K562 (cell line): ENCODE measurements around the gene PTPRG. TPM values are rescaled to one million over a fixed set of nuclear protein-coding genes. Genes with fewer than 3 reads are reported as not detected.

Experiments used
- ATAC-seq: fragments of 200-7000 bp; cut with Tn5 transposase; 3 replicates; pipeline ENCODE4 v1.9.1; 2020; ENCODE audit warnings: moderate library complexity
- BruUV-seq: library from RNA; stranded (reverse); fragments of 400-500 nt; replicated peaks from 2 replicates; lab custom pipeline; 2021; lab: Mats Ljungman, UMichigan
- CTCF ChIA-PET: fragments of 300-600 bp; formaldehyde crosslinking; extraction: SDS; loops from one replicate; lab custom pipeline; 2021; ENCODE audit warnings: low intra/inter-chr PET ratio; lab: Yijun Ruan, JAX
- POLR2A ChIA-PET: fragments of 300-600, 350-650 bp; sonication (Branson Sonifier 250); formaldehyde crosslinking; extraction: SDS; loops from one replicate; lab custom pipeline; 2021; ENCODE audit warnings: antibody characterized with exemption, inconsistent platforms; lab: Yijun Ruan, JAX
- DNase-seq, 4 experiments: peaks; one replicate each; pipeline versions ENCODE4 v3.0.0 to v3.0.0-alpha.2; 2011 to 2018; ENCODE audit warnings: low spot score in 3 of 4, mixed read lengths in 3 of 4; ENCODE audit errors: extremely low read depth in 1 of 4
- FAIRE-seq: peaks from 2 replicates; lab custom pipeline; 2011; peaks lifted over from hg19 to GRCh38; lab: Jason Lieb, UNC
- H2AFZ ChIP-seq: 2 replicates; pipeline ENCODE4 v1.6.0; 2011; ENCODE audit warnings: low read depth, low read length, control low read depth, inconsistent platforms
- H3K27ac ChIP-seq: fragments of 200-600 bp; 3 replicates; pipeline ENCODE4 v1.8.0; 2011; ENCODE audit warnings: low read depth, mild to moderate bottlenecking, control low read depth, inconsistent platforms, low read length, moderate library complexity, mixed read lengths; ENCODE audit errors: extremely low read depth
- H3K27me3 ChIP-seq, 2 experiments: fragments of 300-600 bp in 1 of 2; 2 replicates in 1 of 2; 3 replicates in 1 of 2; pipeline versions ENCODE4 v1.6.0 to v1.8.0; 2011; ENCODE audit warnings: inconsistent platforms in 2 of 2, low read length in 2 of 2, mild to moderate bottlenecking in 1 of 2, mixed read lengths in 1 of 2, moderate library complexity in 1 of 2; ENCODE audit not compliant: control insufficient read depth in 2 of 2, insufficient read depth in 2 of 2
- H3K36me3 ChIP-seq: fragments of 300-600 bp; 3 replicates; pipeline ENCODE4 v1.8.0; 2011; ENCODE audit warnings: mild to moderate bottlenecking, low read length, inconsistent platforms; ENCODE audit not compliant: control insufficient read depth, insufficient read depth
- H3K4me1 ChIP-seq, 2 experiments: fragments of 200-600 bp in 1 of 2; replicated peaks in 1 of 2; 2 replicates in 1 of 2; 3 replicates in 1 of 2; pipeline versions ENCODE4 v1.5.1 to v1.8.0; 2011; ENCODE audit warnings: inconsistent platforms in 2 of 2, low read length in 2 of 2, mild to moderate bottlenecking in 1 of 2, mixed read lengths in 1 of 2, moderate library complexity in 1 of 2; ENCODE audit not compliant: control insufficient read depth in 2 of 2, insufficient read depth in 2 of 2
- H3K4me2 ChIP-seq: 2 replicates; pipeline ENCODE4 v1.6.1; 2011; ENCODE audit warnings: low read length, control low read depth, inconsistent platforms, mixed read lengths; ENCODE audit not compliant: insufficient read depth
- H3K4me3 ChIP-seq: fragments of 200-600 bp; sonication (generic), shearing (Covaris generic); 2 replicates; pipeline ENCODE4 v1.5.1; 2016; ENCODE audit warnings: control low read depth, inconsistent platforms
- H3K79me2 ChIP-seq: fragments of 200-600 bp; 3 replicates; pipeline ENCODE4 v1.8.0; 2011; ENCODE audit warnings: low read length, inconsistent platforms; ENCODE audit not compliant: control insufficient read depth, insufficient read depth
- H3K9ac ChIP-seq, 2 experiments: 2 replicates each; pipeline versions ENCODE4 v1.6.0 to v1.6.1; 2011; ENCODE audit warnings: low read depth in 2 of 2, low read length in 2 of 2, control low read depth in 1 of 2, inconsistent platforms in 1 of 2, mild to moderate bottlenecking in 1 of 2, mixed read lengths in 1 of 2; ENCODE audit not compliant: insufficient read depth in 1 of 2
- H3K9me1 ChIP-seq: one replicate; pipeline ENCODE4 v1.6.0; 2011; ENCODE audit warnings: inconsistent platforms, mild to moderate bottlenecking, low read length, moderate library complexity; ENCODE audit not compliant: control insufficient read depth, insufficient read depth
- H3K9me3 ChIP-seq: replicated peaks from 2 replicates; pipeline ENCODE4 v1.5.1; 2011; ENCODE audit warnings: low read depth, low read length, inconsistent platforms; ENCODE audit not compliant: control insufficient read depth, insufficient read depth
- H4K20me1 ChIP-seq: replicated peaks from 2 replicates; pipeline ENCODE4 v1.6.1; 2011; ENCODE audit warnings: low read length, inconsistent platforms, mixed read lengths; ENCODE audit not compliant: control insufficient read depth, insufficient read depth
- HCFC1 ChIP-seq: IDR thresholded peaks from 2 replicates; pipeline ENCODE4 v1.6.1; 2012; ENCODE audit warnings: low read depth, low read length, improper control_type of control experiment
- RBM15 ChIP-seq: fragments of 200-400 bp; formaldehyde crosslinking; IDR thresholded peaks from 2 replicates; pipeline ENCODE4 v1.6.1; 2018; ENCODE audit warnings: mild to moderate bottlenecking, low read length, moderate library complexity; ENCODE audit not compliant: insufficient read depth
- SRSF1 ChIP-seq: fragments of 200-400 bp; formaldehyde crosslinking; IDR thresholded peaks from 2 replicates; pipeline ENCODE4 v1.6.1; 2017; ENCODE audit warnings: mild to moderate bottlenecking, low read depth, low read length, moderate library complexity
- TBP ChIP-seq: optimal IDR thresholded peaks from 2 replicates; pipeline ENCODE3; 2011; ENCODE audit warnings: low read depth, low read length, improper control_type of control experiment
- ZNF253 ChIP-seq: fragments of 250-450 bp; sonication (Bioruptor Pico); conservative IDR thresholded peaks from 2 replicates; pipeline ENCODE4 v1.6.1; 2021; ENCODE audit warnings: mild to moderate bottlenecking
- ZNF778 ChIP-seq: fragments of 450-650 bp; formaldehyde crosslinking; IDR thresholded peaks from 2 replicates; pipeline ENCODE4 v1.4.0; 2020; ENCODE audit warnings: mild to moderate bottlenecking, moderate library complexity
- WGBS: fragments of 100-300 bp; shearing (Covaris generic); methylation state at CpG from one replicate; pipeline ENCODE4 v1.1.6; 2016; ENCODE audit warnings: low coverage, mixed read lengths; ENCODE audit not compliant: insufficient coverage; ENCODE audit errors: missing lambda C conversion rate; 5-methylcytosine and 5-hydroxymethylcytosine counted together
- in situ Hi-C: fragments of 300-500 bp; cut with MboI; formaldehyde crosslinking; loops from 4 replicates; pipeline ENCODE4 v1.15.0; 2018; ENCODE audit warnings: inconsistent platforms, mixed read lengths
- intact Hi-C: fragments of 100-400 bp; cut with micrococcal nuclease; formaldehyde crosslinking; loops from 2 replicates; pipeline ENCODE4 v1.14.2; 2022
- polyA plus RNA-seq, 8 experiments: library from polyadenylated mRNA; depleted of rRNA in 4 of 8; stranded (reverse) in 5 of 8; unstranded in 3 of 8; fragments of >200 nt; fragmentation: Nextera tagmentation in 2 of 8; fragmentation: Illumina TruSeq in 1 of 8; extraction: Ambion mirVana in 2 of 8; extraction: Trizol in 1 of 8; gene quantifications; 2 replicates each; pipeline versions ENCODE4 v1.2.1 to v1.2.3, GENCODE V29; 2011 to 2014; ENCODE audit warnings: inconsistent platforms in 1 of 8, missing spikeins in 1 of 8
- total RNA-seq, 7 experiments: library from RNA; depleted of rRNA in 6 of 7; stranded (reverse); fragments of >200 nt in 6 of 7; fragmentation: Illumina TruSeq in 2 of 7; extraction: Trizol in 2 of 7; gene quantifications; 2 replicates each; pipeline versions ENCODE4 v1.2.1 to v1.2.3, GENCODE V29; 2011 to 2021; ENCODE audit warnings: low replicate concordance in 1 of 7
- TF ChIP-seq, protein P1 (sequence below): sonication (generic); formaldehyde crosslinking; IDR thresholded peaks from 2 replicates; pipeline ENCODE4 v1.4.0; 2020; ENCODE audit warnings: mild to moderate bottlenecking, missing genetic modification reagents
- TF ChIP-seq, protein P2 (sequence below): sonication (generic); formaldehyde crosslinking; IDR thresholded peaks from 2 replicates; pipeline ENCODE4 v1.8.0; 2022; ENCODE audit warnings: mild to moderate bottlenecking, missing genetic modification reagents
- TF ChIP-seq, protein P3 (sequence below): fragments of 250-450 bp; sonication (Bioruptor Pico); IDR thresholded peaks from 2 replicates; pipeline ENCODE4 v1.5.1; 2021; ENCODE audit warnings: mild to moderate bottlenecking
- TF ChIP-seq, protein P4 (sequence below): fragments of 250-450 bp; sonication (Bioruptor Pico); IDR thresholded peaks from 2 replicates; pipeline ENCODE4 v1.8.0; 2022; ENCODE audit warnings: inconsistent platforms, mild to moderate bottlenecking, moderate library complexity, borderline replicate concordance

Gene PTPRG
- total and polyA plus RNA-seq, 9 of the 15 experiments (the other 6 are each of a cell fraction or from before 2014, with no cell fraction given): 0.16 TPM; not detected in 8

DNA sequence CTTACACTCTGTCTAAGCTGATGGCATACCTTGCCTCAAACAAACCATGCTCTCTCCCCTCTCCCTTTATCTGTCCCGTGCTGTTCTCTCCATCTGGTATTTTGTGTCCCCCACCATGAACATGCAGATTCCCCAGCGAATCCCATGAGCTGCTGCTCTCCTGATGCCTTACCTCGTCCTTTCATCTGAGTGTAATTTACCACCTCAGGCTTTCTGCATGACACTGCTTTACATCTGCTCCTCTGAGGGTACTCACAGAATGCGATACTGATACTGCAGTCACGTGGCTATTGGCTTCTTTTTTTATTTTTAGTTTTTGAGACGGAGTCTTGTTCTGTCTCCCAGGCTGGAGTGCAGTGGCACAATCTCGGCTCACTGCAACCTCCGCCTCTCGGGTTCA lies 341.7 kb downstream of the PTPRG start:
- 2% methylated on average over 6 of the region's 9 CpGs for WGBS
- TF ChIP-seq, protein P1, sequence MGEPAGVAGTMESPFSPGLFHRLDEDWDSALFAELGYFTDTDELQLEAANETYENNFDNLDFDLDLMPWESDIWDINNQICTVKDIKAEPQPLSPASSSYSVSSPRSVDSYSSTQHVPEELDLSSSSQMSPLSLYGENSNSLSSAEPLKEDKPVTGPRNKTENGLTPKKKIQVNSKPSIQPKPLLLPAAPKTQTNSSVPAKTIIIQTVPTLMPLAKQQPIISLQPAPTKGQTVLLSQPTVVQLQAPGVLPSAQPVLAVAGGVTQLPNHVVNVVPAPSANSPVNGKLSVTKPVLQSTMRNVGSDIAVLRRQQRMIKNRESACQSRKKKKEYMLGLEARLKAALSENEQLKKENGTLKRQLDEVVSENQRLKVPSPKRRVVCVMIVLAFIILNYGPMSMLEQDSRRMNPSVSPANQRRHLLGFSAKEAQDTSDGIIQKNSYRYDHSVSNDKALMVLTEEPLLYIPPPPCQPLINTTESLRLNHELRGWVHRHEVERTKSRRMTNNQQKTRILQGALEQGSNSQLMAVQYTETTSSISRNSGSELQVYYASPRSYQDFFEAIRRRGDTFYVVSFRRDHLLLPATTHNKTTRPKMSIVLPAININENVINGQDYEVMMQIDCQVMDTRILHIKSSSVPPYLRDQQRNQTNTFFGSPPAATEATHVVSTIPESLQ: no peak
- no peak for TF ChIP-seq HCFC1
- no peak for TF ChIP-seq ZNF253
- TF ChIP-seq TBP: no peak
- TF ChIP-seq, protein P2, sequence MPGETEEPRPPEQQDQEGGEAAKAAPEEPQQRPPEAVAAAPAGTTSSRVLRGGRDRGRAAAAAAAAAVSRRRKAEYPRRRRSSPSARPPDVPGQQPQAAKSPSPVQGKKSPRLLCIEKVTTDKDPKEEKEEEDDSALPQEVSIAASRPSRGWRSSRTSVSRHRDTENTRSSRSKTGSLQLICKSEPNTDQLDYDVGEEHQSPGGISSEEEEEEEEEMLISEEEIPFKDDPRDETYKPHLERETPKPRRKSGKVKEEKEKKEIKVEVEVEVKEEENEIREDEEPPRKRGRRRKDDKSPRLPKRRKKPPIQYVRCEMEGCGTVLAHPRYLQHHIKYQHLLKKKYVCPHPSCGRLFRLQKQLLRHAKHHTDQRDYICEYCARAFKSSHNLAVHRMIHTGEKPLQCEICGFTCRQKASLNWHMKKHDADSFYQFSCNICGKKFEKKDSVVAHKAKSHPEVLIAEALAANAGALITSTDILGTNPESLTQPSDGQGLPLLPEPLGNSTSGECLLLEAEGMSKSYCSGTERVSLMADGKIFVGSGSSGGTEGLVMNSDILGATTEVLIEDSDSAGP (CRISPR knock-in tag): no peak
- TF ChIP-seq RBM15: no peak
- TF ChIP-seq ZNF778 (CRISPR knock-in tag): no peak
- no peak for TF ChIP-seq SRSF1
- TF ChIP-seq, protein P3, sequence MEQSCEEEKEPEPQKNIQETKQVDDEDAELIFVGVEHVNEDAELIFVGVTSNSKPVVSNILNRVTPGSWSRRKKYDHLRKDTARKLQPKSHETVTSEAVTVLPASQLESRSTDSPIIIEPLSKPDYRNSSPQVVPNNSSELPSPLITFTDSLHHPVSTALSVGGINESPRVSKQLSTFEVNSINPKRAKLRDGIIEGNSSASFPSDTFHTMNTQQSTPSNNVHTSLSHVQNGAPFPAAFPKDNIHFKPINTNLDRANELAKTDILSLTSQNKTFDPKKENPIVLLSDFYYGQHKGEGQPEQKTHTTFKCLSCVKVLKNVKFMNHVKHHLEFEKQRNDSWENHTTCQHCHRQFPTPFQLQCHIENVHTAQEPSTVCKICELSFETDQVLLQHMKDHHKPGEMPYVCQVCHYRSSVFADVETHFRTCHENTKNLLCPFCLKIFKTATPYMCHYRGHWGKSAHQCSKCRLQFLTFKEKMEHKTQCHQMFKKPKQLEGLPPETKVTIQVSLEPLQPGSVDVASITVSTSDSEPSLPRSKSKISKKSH: no peak
- TF ChIP-seq, protein P4, sequence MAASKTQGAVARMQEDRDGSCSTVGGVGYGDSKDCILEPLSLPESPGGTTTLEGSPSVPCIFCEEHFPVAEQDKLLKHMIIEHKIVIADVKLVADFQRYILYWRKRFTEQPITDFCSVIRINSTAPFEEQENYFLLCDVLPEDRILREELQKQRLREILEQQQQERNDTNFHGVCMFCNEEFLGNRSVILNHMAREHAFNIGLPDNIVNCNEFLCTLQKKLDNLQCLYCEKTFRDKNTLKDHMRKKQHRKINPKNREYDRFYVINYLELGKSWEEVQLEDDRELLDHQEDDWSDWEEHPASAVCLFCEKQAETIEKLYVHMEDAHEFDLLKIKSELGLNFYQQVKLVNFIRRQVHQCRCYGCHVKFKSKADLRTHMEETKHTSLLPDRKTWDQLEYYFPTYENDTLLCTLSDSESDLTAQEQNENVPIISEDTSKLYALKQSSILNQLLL: no peak
- POLR2A ChIA-PET: no interaction called here
- Histone ChIP-seq H3K9me1 (no peaks in the 10 kb centered on the region), H3K4me3 (no peak overlapping the region), H3K9ac (no peak overlapping the region), H3K4me1 (no peaks in the 10 kb centered on the region), H3K36me3 (no peaks in the 10 kb centered on the region), H2AFZ (no peak overlapping the region), H4K20me1 (no peaks in the 10 kb centered on the region), H3K27ac (no peak overlapping the region), H3K4me2 (no peak overlapping the region), H3K79me2 (no peaks in the 10 kb centered on the region), H3K27me3 (no peaks in the 10 kb centered on the region), H3K9me3 (no peaks in the 10 kb centered on the region)
- CTCF ChIA-PET: no interaction called here
- no peak for ATAC-seq
- in situ Hi-C loops: no loop called here
- intact Hi-C loops: no loop called here
- BruUV-seq: no TSS peak
- no peak for DNase-seq
- no peak for FAIRE-seq
